Thoracic aorta (tissue), 2 donors: Measurements from ENCODE around the gene CCNYL1. TPM values are rescaled to one million over a fixed set of nuclear protein-coding genes. Genes with fewer than 3 reads are reported as not detected.
"Not testable (repeated sequence)": the region's sequence is repeated elsewhere in the genome, so short reads cannot be mapped to it uniquely, and the experiment has no call there.

Experiments used
- ATAC-seq: fragments of 150-250 bp; one replicate; pipeline ENCODE4 v1.8.0; 2017; ENCODE audit warnings: low read depth; ENCODE audit not compliant: insufficient number of reproducible peaks, low FRiP score
- DNase-seq: peaks from one replicate; pipeline ENCODE4 v3.0.0-alpha.2; 2020; ENCODE audit warnings: low spot score
- H3K27ac ChIP-seq, 2 donors: fragments of 200-600 bp; sonication (generic); 1 replicate in 1 of 2; 2 replicates in 1 of 2; pipeline ENCODE4 v1.5.1; 2016; ENCODE audit warnings: mild to moderate bottlenecking in 2 of 2, moderate library complexity in 2 of 2
- H3K27me3 ChIP-seq: fragments of 200-600 bp; sonication (generic); replicated peaks from 2 replicates; pipeline ENCODE4 v1.6.0; 2016; ENCODE audit warnings: mild to moderate bottlenecking; ENCODE audit not compliant: insufficient read depth
- H3K36me3 ChIP-seq: fragments of 200-600 bp; sonication (generic); one replicate; pipeline ENCODE4 v1.5.1; 2016
- H3K4me1 ChIP-seq, 2 donors: fragments of 200-600 bp; sonication (generic); 1 replicate in 1 of 2; 2 replicates in 1 of 2; pipeline versions ENCODE4 v1.5.1 to v1.6.0; 2016; ENCODE audit warnings: low read depth in 2 of 2, mild to moderate bottlenecking in 1 of 2; ENCODE audit not compliant: control insufficient read depth in 1 of 2
- H3K4me3 ChIP-seq: fragments of 200-600 bp; sonication (generic); 2 replicates; pipeline ENCODE4 v1.5.1; 2016; ENCODE audit warnings: mild to moderate bottlenecking
- H3K9me3 ChIP-seq: fragments of 200-600 bp; sonication (generic); 2 replicates; pipeline ENCODE4 v1.5.1; 2016
- CTCF ChIP-seq: fragments of 200-600 bp; sonication (generic); IDR thresholded peaks from one replicate; pipeline ENCODE4 v1.5.1; 2019; ENCODE audit warnings: antibody characterized with exemption
- total RNA-seq, 2 donors: library from RNA; depleted of rRNA; stranded (reverse); fragments of >200 nt; gene quantifications; one replicate each; pipeline versions ENCODE4 v1.1.0 to v1.2.3, GENCODE V29; 2016

The CCNYL1 gene
- total RNA-seq, 2 donors from 2014 or later: 17.7 to 29.8 TPM

GRCh38 chr2:207692206-207693065 lies 19.0 kb upstream of the CCNYL1 start:
- Histone ChIP-seq H3K36me3 (no peaks in the 10 kb centered on the region), H3K27ac (no peak overlapping the region), H3K9me3 (no peaks in the 10 kb centered on the region), H3K4me1 (peaks cover 0 to 7% of the 10 kb centered on the region in 2 donors), H3K4me3 (no peak overlapping the region), H3K27me3 (no peaks in the 10 kb centered on the region)
- no peak for ATAC-seq
- DNase-seq: no peak
- TF ChIP-seq CTCF: peak; percentile 10

GRCh38 chr2:207693641-207694249 lies 17.7 kb upstream of the CCNYL1 start:
- Histone ChIP-seq H3K27me3 (no peaks in the 10 kb centered on the region), H3K4me3 (no peak overlapping the region), H3K27ac (no peak overlapping the region), H3K36me3 (no peaks in the 10 kb centered on the region), H3K9me3 (no peaks in the 10 kb centered on the region), H3K4me1 (peaks cover 0 to 7% of the 10 kb centered on the region in 2 donors)
- ATAC-seq (no peak), DNase-seq (no peak)
- TF ChIP-seq CTCF: no peak

- Histone ChIP-seq H3K36me3 (no peaks in the 10 kb centered on the region), H3K9me3 (no peaks in the 10 kb centered on the region), H3K27me3 (no peaks in the 10 kb centered on the region), H3K4me3 (no peak overlapping the region), H3K4me1 (peaks cover 0 to 7% of the 10 kb centered on the region in 2 donors), H3K27ac (no peak overlapping the region)
- no peak for TF ChIP-seq CTCF
- DNase-seq (no peak), ATAC-seq (no peak)
Observed at GRCh38 chr2:207694811-207695281, 16.6 kb upstream of the CCNYL1 start.

- ATAC-seq (no peak), DNase-seq (no peak)
- Histone ChIP-seq H3K9me3 (no peaks in the 10 kb centered on the region), H3K36me3 (no peaks in the 10 kb centered on the region), H3K4me3 (no peak overlapping the region), H3K27me3 (no peaks in the 10 kb centered on the region), H3K27ac (no peak overlapping the region), H3K4me1 (peaks cover 0 to 7% of the 10 kb centered on the region in 2 donors)
- no peak for TF ChIP-seq CTCF
Observed at GRCh38 chr2:207695293-207695692, 16.1 kb upstream of the CCNYL1 start.

GRCh38 chr2:207696911-207697310 lies 14.5 kb upstream of the CCNYL1 start:
- DNase-seq, ATAC-seq, H3K9me3 ChIP-seq, H3K4me3 ChIP-seq, H3K4me1 ChIP-seq, H3K27me3 ChIP-seq, H3K27ac ChIP-seq, H3K36me3 ChIP-seq: not testable (repeated sequence)
